ENCODE results near the gene WIPF2. TPM values are rescaled to one million over a fixed set of nuclear protein-coding genes. Genes with fewer than 3 reads are reported as not detected.

Gene WIPF2
- total and polyA plus RNA-seq, 2 of the 8 experiments (the other 6 are each of a cell fraction or from before 2014, with no cell fraction given) = 6.9 to 25.3 TPM

GRCh38 chr17:40218006-40218739 lies 931 bp upstream of the WIPF2 start (continued):
- TF ChIP-seq POLR2AphosphoS5 (IDR thresholded peaks at IDR 0.05; ENCODE audit: low read depth, low read length) = 0 out of 2 replicates have a peak, but pooled peaks have one; percentile 6
- TF ChIP-seq GABPA (IDR thresholded peaks at IDR 0.05; ENCODE audit: borderline replicate concordance, insufficient read depth, low read length) = no peak
- no peak for TF ChIP-seq NANOG (IDR thresholded peaks at IDR 0.05; ENCODE audit: insufficient read depth, low read depth, low read length, poor library complexity, severe bottlenecking)
- no peak for TF ChIP-seq GTF2F1 (IDR thresholded peaks at IDR 0.05; ENCODE audit: borderline replicate concordance, low read depth, low read length)
- peak; percentile 84; the same call in 1 of the 2 replicates for TF ChIP-seq KDM1A (IDR thresholded peaks at IDR 0.05; ENCODE audit: borderline replicate concordance, low read length)
- TF ChIP-seq EP300 (IDR thresholded peaks at IDR 0.05; ENCODE audit: borderline replicate concordance in 1 of 2, low read depth in 2 of 2, low read length in 2 of 2) = no peak
- no peak for TF ChIP-seq KDM4A (IDR thresholded peaks at IDR 0.05; ENCODE audit: low read depth, low read length, severe bottlenecking)
- TF ChIP-seq RXRA (IDR thresholded peaks at IDR 0.05; ENCODE audit: insufficient read depth, low read depth, low read length) = no peak
- TF ChIP-seq TBP (IDR thresholded peaks at IDR 0.05; ENCODE audit: low read depth, low read length) = no peak; the same call in 1 of the 2 replicates
